ENCODE measurements around the gene ZNF70. TPM values are rescaled to one million over a fixed set of nuclear protein-coding genes. Genes with fewer than 3 reads are reported as not detected.

ZNF70 gene
- total RNA-seq, 1 donor from 2014 or later, result 2.2 TPM

DNA sequence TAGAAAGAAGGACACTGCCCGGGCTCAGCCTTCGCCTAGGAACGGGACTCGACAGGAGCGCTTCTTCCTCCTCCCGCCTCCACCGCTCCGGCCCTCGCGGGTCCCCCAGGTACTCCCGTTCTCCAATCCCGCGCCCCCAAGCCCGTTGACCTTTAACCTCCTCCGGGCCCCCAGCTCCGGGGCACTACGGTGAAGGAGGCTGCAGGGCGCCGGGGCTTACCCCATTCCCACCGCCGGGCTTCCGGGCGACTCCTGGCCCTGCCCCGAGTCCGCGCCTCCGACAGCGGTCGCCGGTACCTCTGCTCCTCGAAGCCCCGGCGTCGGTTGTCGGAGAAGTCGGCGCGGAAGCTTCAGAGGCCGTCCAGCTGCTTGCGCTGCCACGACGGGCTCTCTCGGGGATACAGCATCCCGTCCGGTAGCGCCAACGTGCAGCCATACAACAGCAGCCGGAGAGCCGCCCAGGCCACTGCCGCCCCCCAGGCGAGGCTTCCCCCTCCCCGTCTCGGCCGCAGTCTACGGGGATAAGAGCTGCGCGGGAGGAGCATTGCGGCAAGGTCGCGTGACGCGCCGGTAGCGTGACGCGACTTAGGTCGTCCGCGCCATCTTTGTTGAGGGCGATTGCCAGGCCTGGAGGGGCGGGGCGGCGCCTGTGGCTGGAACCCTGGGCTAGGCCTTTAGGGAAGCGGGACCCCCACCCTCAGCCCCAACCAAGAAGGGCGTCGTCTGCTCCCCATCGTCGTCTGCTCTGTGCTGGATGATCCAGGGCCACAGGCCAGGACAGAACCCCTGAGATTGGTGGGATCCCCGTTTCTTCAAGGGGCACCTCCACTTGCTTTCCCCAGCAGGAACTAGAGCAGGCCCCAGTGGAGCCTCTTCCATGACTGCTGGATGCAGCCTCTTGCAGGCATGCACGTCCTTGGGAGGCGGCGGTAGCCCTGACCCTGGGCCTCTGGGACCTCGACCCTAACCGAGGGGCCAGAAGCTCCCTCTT lies 33.8 kb downstream of the ZNF70 start:
- peak; percentile 91 for DNase-seq

DNA sequence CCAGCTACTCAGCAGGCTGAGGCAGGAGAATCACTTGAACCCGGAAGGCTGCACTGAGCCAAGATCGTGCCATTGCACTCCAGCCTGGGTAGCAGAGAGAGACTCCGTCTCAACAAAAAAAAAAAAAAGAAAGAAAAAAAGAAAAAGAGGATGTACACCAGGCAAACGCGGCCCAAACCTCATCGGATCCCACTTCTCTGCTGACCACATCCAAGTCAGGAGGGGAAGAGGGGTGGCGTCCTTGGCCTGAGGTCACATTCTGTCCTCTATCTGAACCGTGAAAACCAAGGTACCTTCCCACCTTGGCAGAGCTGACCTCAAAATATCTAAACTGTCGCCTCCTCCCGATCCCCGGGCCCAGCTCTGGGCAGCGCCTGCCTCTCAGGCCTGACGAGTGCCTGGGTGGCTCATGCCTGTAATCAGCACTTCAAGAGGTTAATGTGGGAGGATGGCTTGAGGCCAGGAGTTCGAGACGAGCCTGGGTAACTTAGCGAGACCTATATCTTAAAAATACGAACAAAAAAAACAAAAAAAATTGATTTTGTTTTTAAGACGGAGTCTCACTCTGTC lies 35.0 kb downstream of the ZNF70 start:
- no peak for DNase-seq

DNA sequence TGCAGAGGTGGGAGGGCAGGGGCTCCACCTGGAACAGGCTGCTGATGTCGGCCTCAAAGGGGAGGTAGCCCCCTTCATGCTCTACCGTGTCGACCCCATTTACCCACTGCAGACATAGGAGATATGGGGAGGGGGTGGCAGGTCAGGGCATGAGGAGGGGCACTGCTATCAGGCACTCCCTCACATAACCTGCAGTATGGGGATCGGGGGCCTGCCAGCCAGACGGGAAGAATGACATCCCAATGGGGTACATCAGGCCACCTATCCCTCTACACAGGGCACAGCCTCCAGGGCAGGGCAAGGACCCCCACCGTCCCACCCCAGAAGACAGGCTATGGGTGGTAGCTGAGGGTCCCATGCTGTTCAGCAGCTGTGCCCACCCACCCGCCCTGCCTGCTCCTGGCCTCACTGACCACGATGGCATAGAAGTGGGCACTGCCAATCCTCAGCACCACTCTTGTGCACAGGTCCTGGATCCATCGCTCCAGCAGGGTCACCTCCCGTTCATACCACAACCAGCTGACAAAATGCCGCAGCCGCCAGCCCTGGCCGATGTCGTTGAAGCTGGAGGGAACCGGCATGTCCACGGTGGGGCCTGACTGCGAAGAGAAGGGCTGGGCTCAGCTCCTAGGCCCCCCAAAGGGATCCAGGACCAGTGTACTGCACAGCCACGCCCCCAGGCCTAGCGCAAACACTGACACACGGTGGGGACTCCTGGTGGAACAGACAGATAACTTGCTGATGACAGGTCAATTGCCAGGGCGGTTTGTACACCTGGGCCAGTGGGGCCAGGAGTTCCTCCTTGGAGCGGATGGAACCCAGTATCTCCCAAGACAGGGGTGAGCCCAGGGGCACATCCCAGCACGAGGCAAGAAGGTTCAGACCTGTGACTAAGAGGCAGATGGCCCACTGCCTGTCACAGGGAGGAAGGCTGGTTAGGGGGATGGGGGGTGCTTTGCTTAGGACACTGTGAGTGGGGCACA lies 36.0 kb downstream of the ZNF70 start:
- no peak for DNase-seq

DNA sequence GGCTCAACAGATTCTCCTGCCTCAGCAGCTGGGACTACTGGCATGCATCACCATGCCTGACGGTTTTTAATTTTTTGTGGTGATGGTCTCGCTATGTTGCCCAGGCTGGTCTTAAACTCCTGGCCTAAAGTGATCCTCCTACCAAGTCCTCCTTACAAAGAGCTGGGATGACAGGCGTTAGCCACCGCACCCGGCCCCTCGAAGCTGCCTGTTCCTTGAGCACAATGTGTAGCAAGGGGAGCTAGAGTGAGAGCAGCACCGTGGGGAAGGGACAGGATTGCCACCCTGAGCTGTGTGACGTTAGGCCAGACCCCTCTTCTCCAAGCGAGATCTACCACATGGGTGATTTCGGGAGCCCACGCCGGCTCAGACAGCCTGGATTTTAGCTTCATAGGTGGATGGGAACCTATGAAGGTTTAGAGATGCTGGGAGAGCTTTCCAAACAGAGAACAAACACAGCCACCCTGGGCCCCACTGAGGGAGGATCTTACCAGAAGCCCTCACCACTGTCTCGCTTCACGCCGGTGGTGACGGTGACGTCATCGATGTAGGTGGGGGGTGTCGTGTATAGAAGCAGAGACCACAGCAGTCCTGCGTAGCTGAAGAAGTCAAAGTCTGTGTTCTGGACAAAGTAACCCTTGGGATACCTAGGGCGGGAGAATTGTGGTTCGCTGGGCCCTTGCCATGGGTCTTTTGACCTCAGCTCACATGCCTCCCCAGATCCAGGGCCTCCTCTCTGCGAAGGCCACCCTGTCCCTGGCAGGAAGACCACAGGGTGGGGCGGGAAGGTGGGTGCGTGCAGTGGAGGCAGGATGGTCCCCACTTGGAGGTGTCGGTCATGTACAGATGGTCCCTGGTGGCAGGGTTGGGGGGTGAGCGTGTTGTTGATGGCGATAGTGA lies 37.0 kb downstream of the ZNF70 start:
- no peak for DNase-seq

- no peak for DNase-seq
Measured at GRCh38 chr22:23712256-23712655, 38.7 kb downstream of the ZNF70 start.

DNA sequence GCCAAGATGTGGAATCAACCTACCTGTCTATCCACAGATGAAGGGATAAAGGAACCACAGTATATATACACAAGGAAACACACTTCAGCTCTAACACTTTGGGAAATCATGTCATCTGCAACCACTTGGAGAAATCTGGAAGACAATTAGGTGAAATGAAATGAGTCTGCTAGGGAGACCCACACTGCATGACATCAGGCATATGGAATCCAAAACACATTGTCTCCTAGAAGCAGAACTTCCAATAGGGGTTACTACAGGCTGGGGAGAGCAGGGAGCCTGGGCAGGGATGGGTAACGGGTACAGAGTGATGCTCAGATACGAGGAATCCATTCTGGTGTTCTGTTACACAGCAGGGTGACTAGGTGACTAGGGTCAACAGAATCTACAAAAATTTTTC lies 41.8 kb downstream of the ZNF70 start:
- no peak for DNase-seq

DNA sequence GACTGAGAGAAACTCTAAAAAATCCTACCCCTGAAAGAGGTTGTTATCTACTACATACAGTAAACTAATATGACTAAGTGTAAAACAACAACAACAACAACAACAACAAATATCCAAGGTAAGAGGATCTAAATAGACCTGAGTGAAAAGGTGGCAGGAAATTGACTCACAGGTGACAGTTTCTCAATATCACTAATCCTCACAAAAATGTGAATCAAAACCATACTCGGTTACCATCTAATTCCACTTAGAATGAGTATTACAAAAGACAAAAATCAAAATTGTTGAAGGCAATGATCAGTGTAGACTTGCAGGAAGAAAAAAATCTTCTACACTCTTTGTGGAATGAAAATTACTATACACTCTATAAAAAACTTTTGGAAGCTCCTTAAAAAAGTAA lies 42.6 kb downstream of the ZNF70 start:
- DNase-seq, result no peak

DNA sequence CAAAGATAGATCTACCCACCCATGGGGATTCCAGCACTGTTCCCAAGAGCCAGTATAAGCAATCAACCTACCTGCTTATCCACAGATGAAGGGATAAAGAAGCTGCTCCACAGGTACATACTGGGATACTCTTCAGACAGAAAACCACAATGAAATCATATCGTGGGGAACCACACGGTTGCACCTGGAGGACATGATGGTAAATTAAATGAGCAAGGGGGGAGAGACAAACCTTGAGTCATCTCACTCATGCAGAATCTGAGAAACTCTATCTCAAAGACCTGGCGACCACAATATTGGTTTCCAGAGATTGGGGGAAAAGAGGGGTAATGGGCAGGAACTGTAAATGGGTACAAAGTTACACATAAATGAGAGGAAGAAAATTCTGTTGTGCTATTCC lies 45.6 kb downstream of the ZNF70 start:
- no peak for DNase-seq

DNA sequence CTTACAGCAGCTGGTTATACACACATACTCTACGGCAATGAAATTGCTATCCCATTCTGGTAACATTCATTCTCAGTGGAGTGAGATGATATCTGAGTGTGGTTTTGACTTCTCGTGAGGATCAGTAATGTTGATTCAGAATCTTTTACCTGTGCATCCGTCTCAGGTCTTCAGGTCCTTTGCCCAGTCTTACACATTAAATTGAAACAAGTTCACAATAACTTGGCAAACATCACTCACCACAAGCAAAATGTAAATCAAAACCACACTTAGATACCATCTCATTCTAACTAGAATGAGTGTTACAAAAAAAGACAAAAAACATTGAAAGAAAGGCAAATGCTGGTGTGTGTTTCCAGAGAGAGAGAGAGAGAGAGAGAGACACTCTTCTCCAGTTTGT lies 46.1 kb downstream of the ZNF70 start:
- DNase-seq, result no peak

GRCh38 chr22:23704062-23704461 lies 46.9 kb downstream of the ZNF70 start:
- DNase-seq, result no peak

DNA sequence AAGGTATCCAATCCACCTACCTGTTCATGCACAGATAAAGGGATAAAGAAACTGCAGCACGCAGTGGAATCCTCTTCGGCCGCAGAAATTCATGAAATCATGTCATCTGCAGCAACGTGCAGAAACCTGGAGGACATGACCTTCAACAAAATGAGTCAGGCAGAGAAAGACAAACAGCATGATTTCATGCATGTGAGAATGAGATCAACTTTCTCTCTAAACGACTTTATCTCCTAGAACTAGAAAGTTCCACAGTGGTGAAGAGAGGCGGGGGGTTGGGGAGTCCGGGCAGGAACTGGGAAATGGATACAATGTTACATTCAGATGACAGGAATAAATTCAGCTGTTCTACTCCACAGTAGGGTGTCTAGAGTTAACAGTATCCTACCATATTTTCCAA lies 50.2 kb downstream of the ZNF70 start:
- no peak for DNase-seq

GRCh38 chr22:23698673-23699235 lies 52.2 kb downstream of the ZNF70 start:
- no peak for DNase-seq

DNA sequence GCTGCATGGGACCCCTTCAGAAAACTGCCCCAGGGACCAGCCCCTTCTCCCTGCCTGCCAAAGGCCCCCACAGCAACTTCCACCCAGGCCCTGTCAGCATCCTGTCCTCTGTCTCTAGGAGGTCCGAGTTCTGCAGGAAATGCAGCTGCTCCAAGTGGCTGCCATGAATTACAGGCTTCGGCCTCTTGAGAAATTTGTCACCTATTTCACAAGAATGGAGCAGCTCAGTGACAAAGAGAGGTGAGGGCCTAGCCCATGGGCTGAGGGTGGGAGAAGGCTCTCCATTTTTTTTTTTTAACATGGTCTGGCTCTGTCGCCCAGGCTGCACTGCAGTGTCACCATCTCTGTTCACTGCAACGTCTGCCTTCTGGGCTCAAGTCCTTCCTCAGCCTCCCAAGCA lies 52.8 kb downstream of the ZNF70 start:
- no peak for DNase-seq

DNA sequence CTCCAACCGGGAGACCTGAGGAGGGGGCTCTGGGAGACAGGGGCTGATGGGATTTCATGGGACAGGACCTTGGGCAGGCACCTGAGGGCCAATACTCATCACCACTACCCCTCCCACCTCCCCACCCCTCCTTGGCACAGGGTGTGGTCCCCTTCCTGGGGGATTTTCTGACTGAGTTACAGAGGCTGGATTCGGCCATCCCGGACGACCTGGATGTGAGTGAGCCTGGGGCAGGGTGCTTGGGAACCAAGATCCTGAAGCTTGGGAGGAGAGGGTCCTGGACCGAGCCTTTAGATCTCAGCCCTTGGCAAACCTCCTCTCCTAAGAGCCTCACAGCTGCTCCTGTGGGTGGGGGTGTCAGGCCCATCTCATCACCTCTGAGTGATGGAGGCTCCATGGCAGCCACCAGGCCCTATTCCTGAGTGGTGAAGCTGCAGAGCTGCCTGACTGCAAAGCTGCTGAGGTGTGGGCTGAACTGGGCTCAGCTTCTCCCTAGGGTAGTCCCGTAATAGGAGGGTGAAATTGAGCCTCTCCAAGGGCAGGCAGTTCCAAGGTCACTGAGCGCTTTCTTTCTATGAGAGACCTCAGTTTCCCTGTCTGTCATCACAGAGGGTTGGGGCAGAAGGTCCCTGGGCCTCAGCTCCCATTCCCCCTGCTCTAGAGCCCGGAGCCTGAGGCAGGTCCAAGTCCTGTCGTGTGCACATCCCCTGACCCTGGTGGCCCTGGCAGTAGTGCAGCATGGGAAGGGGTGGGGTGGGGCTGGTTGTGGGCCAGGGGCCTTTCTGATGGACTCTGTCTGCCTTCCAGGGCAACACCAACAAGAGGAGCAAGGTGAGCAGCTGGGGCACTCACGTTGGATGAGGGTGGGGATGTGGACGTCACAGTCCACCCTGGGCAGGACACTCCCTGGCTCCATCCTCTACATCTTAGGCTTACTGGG lies 53.6 kb downstream of the ZNF70 start:
- DNase-seq, result no peak

- peak; percentile 20 for DNase-seq
Measured at GRCh38 chr22:23696326-23696851, 54.5 kb downstream of the ZNF70 start.

- no peak for DNase-seq
Measured at GRCh38 chr22:23695571-23696325, 55.2 kb downstream of the ZNF70 start.

GRCh38 chr22:23695141-23695540 lies 55.8 kb downstream of the ZNF70 start:
- DNase-seq, result no peak

DNA sequence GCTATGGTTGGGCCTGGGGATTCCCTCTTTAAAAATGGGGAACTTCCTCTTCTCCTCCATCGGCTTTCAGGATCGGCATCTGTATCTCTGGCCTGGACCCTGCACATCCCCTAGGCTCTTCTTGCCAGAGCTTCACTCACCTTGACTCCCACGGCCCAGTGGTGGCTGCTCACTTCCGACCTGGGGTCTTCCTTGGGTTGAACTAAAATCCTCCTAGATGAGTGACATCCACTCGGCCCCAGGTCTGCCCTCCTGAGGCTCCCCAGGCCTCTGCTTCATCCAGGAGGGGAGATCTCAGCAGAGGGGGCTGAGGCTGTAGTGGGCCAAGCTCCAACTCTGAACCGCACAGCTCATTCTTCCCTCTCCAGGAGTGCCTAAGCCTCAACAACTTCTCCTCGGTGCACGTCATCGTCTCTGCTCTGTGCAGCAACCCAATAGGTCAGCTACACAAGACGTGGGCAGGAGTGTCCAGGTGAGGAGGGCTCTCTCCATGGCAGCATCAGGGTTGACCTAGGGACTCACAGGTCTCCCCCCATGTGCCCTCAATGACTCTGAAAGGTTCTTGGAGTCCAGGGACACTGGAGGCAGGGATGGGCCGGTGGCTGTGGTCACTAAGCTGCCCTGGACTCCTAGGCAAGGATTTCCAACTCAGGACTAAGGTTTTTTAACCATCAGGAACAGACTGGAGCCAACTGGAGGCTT lies 56.8 kb downstream of the ZNF70 start:
- no peak for DNase-seq

Measured in dermis blood vessel endothelial cell (primary cell).